WTC11 (cell line): Measurements from ENCODE around the gene ZNF470. TPM values are rescaled to one million over a fixed set of nuclear protein-coding genes. Genes with fewer than 3 reads are reported as not detected.
A peak's percentile ranks its signal among the peaks of the same experiment; 100 is the strongest.

ENCODE experiments used
- ATAC-seq: fragments of 200-7000 bp; cut with Tn5 transposase; 2 replicates; pipeline ENCODE4 v1.10.0; 2021; ENCODE audit warnings: mild to moderate bottlenecking, moderate library complexity
- CTCF ChIA-PET: fragments of 300-600 bp; sonication (Branson Sonifier 250); formaldehyde crosslinking; loops from one replicate; lab custom pipeline; 2021; ENCODE audit warnings: antibody characterized with exemption; lab: Charles Lee
- POLR2A ChIA-PET: fragments of 350-600 bp; sonication (Branson Sonifier 250); formaldehyde crosslinking; loops from one replicate; lab custom pipeline; 2021; ENCODE audit warnings: antibody characterized with exemption; lab: Charles Lee
- DNase-seq: peaks from one replicate; pipeline ENCODE4 v3.0.0; 2021; ENCODE audit warnings: low spot score
- H3K27ac Mint-ChIP-seq: 2 replicates; pipeline ENCODE4 v1.8.0; 2021; ENCODE audit warnings: mixed read lengths
- H3K27me3 Mint-ChIP-seq: 2 replicates; pipeline ENCODE4 v1.8.0; 2021; ENCODE audit warnings: low read depth, mild to moderate bottlenecking, moderate library complexity, mixed read lengths
- H3K36me3 Mint-ChIP-seq: 2 replicates; pipeline ENCODE4 v1.8.0; 2021; ENCODE audit warnings: mixed read lengths
- H3K4me1 Mint-ChIP-seq: 2 replicates; pipeline ENCODE4 v1.8.0; 2022; ENCODE audit warnings: mixed read lengths
- H3K4me3 Mint-ChIP-seq: 2 replicates; pipeline ENCODE4 v1.8.0; 2021; ENCODE audit warnings: mild to moderate bottlenecking, moderate library complexity, mixed read lengths
- H3K9me3 Mint-ChIP-seq: 2 replicates; pipeline ENCODE4 v1.8.0; 2021; ENCODE audit warnings: mixed read lengths
- AFF4 ChIP-seq: sonication (generic); formaldehyde crosslinking; IDR thresholded peaks from 2 replicates; pipeline ENCODE4 v1.8.1; 2023; ENCODE audit warnings: mild to moderate bottlenecking, missing genetic modification reagents, borderline replicate concordance
- ATF3 ChIP-seq: sonication (generic); formaldehyde crosslinking; conservative IDR thresholded peaks from 2 replicates; pipeline ENCODE4 v1.8.1; 2022; ENCODE audit warnings: mild to moderate bottlenecking, missing genetic modification reagents
- FOXK1 ChIP-seq: sonication (generic); formaldehyde crosslinking; IDR thresholded peaks from 2 replicates; pipeline ENCODE4 v1.8.0; 2022; ENCODE audit warnings: mild to moderate bottlenecking, moderate library complexity, missing genetic modification reagents
- IRF1 ChIP-seq: sonication (generic); formaldehyde crosslinking; IDR thresholded peaks from 2 replicates; pipeline ENCODE4 v1.8.0; 2023; ENCODE audit warnings: missing genetic modification reagents
- IRF2 ChIP-seq: sonication (generic); formaldehyde crosslinking; IDR thresholded peaks from 2 replicates; pipeline ENCODE4 v1.8.0; 2022; ENCODE audit warnings: low read depth, missing genetic modification reagents, borderline replicate concordance
- NFE2L1 ChIP-seq: sonication (generic); formaldehyde crosslinking; IDR thresholded peaks from 2 replicates; pipeline ENCODE4 v1.8.1; 2023; ENCODE audit warnings: missing genetic modification reagents
- NFYB ChIP-seq: sonication (generic); formaldehyde crosslinking; conservative IDR thresholded peaks from 2 replicates; pipeline ENCODE4 v1.8.0; 2022; ENCODE audit warnings: low read depth, missing genetic modification reagents
- OVOL2 ChIP-seq: fragments of 250-450 bp; sonication (Bioruptor Pico); IDR thresholded peaks from 2 replicates; pipeline ENCODE4 v1.9.0; 2021; ENCODE audit warnings: mild to moderate bottlenecking, borderline replicate concordance
- PRRX2 ChIP-seq: fragments of 250-450 bp; sonication (Bioruptor Pico); IDR thresholded peaks from 2 replicates; pipeline ENCODE4 v1.8.0; 2021; ENCODE audit warnings: mild to moderate bottlenecking
- RORB ChIP-seq: fragments of 250-450 bp; sonication (Bioruptor Pico); IDR thresholded peaks from 2 replicates; pipeline ENCODE4 v1.9.0; 2021; ENCODE audit warnings: mild to moderate bottlenecking
- SP1 ChIP-seq: sonication (generic); formaldehyde crosslinking; conservative IDR thresholded peaks from 2 replicates; pipeline ENCODE4 v1.8.1; 2022; ENCODE audit warnings: missing genetic modification reagents
- TEAD1 ChIP-seq: sonication (generic); formaldehyde crosslinking; IDR thresholded peaks from 2 replicates; pipeline ENCODE4 v1.8.0; 2022; ENCODE audit warnings: mild to moderate bottlenecking, missing genetic modification reagents
- TEAD4 ChIP-seq: sonication (generic); formaldehyde crosslinking; IDR thresholded peaks from 2 replicates; pipeline ENCODE4 v1.8.0; 2022; ENCODE audit warnings: mild to moderate bottlenecking, missing genetic modification reagents
- TP53 ChIP-seq: sonication (generic); formaldehyde crosslinking; IDR thresholded peaks from 2 replicates; pipeline ENCODE4 v1.8.1; 2023; ENCODE audit warnings: mild to moderate bottlenecking, missing genetic modification reagents
- ZBTB21 ChIP-seq: sonication (generic); formaldehyde crosslinking; IDR thresholded peaks from 2 replicates; pipeline ENCODE4 v1.8.1; 2023; ENCODE audit warnings: mild to moderate bottlenecking, missing genetic modification reagents, borderline replicate concordance
- ZNF232 ChIP-seq: sonication (generic); formaldehyde crosslinking; IDR thresholded peaks from 2 replicates; pipeline ENCODE4 v1.8.0; 2022; ENCODE audit warnings: mild to moderate bottlenecking, missing genetic modification reagents
- ZNF263 ChIP-seq: sonication (generic); formaldehyde crosslinking; IDR thresholded peaks from 2 replicates; pipeline ENCODE4 v1.8.1; 2022; ENCODE audit warnings: low read depth, mild to moderate bottlenecking, moderate library complexity, missing genetic modification reagents
- ZNF396 ChIP-seq: fragments of 250-450 bp; sonication (Bioruptor Pico); IDR thresholded peaks from 2 replicates; pipeline ENCODE4 v1.8.0; 2021; ENCODE audit warnings: mild to moderate bottlenecking, moderate library complexity, borderline replicate concordance
- ZNF416 ChIP-seq: fragments of 250-450 bp; sonication (Bioruptor Pico); IDR thresholded peaks from 2 replicates; pipeline ENCODE4 v1.9.0; 2021; ENCODE audit warnings: mild to moderate bottlenecking, inconsistent platforms
- ZNF671 ChIP-seq: fragments of 250-450 bp; sonication (Bioruptor Pico); IDR thresholded peaks from 2 replicates; pipeline ENCODE4 v1.8.0; 2021; ENCODE audit warnings: mild to moderate bottlenecking
- total RNA-seq: library from RNA; stranded (reverse); gene quantifications from 3 replicates; pipeline ENCODE4 v1.2.3, GENCODE V29; 2021
- TF ChIP-seq, protein P1 (sequence below): sonication (generic); formaldehyde crosslinking; IDR thresholded peaks from 2 replicates; pipeline ENCODE4 v1.8.1; 2022; ENCODE audit warnings: low read depth, missing genetic modification reagents, borderline replicate concordance
- TF ChIP-seq, protein P2 (sequence below): sonication (generic); formaldehyde crosslinking; IDR thresholded peaks from 2 replicates; pipeline ENCODE4 v1.8.0; 2023; ENCODE audit warnings: missing genetic modification reagents, mild to moderate bottlenecking, borderline replicate concordance
- TF ChIP-seq, protein P3 (sequence below): sonication (generic); formaldehyde crosslinking; IDR thresholded peaks from 2 replicates; pipeline ENCODE4 v1.8.0; 2022; ENCODE audit warnings: mild to moderate bottlenecking, missing genetic modification reagents
- TF ChIP-seq, protein P4 (sequence below): sonication (generic); formaldehyde crosslinking; IDR thresholded peaks from 2 replicates; pipeline ENCODE4 v1.8.1; 2023; ENCODE audit warnings: mild to moderate bottlenecking, missing genetic modification reagents

The ZNF470 gene
- total RNA-seq, 1 experiment from 2014 or later: 6.5 TPM

DNA sequence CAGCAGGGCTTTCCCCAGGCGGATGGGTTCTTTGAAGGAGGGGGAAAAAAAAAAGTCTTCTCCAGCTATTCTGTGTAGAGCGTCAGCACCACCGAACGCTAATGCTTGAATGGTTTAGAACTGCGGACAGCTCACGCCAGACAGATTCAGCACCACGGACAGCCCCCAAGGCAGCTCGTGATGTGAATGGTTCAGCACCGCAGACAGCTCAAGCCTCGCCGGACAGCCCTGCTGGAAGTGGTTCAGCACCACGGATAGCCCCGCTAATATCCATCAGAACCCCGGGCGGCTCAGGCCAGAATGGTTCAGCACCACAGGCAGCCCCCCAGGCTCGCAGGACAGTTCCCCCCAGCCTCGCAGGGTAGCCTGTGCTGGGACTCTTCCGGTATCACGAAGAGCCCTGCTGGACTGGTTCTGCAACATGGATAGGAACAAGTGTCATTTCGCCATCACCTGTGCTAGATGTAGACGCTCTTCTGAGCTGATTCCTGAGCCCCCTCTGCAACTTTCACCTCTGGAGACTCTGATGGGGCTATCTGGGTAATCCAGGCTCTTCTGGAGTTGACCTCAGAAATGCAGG lies 70.8 kb downstream of the ZNF470 start:
- peak; percentile 91 for ATAC-seq
- POLR2A ChIA-PET: no interaction called here
- no peaks in the 10 kb centered on the region for H3K4me1 Mint-ChIP-seq
- TF ChIP-seq, protein P1, sequence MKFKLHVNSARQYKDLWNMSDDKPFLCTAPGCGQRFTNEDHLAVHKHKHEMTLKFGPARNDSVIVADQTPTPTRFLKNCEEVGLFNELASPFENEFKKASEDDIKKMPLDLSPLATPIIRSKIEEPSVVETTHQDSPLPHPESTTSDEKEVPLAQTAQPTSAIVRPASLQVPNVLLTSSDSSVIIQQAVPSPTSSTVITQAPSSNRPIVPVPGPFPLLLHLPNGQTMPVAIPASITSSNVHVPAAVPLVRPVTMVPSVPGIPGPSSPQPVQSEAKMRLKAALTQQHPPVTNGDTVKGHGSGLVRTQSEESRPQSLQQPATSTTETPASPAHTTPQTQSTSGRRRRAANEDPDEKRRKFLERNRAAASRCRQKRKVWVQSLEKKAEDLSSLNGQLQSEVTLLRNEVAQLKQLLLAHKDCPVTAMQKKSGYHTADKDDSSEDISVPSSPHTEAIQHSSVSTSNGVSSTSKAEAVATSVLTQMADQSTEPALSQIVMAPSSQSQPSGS: peak; percentile 87
- TF ChIP-seq, protein P2, sequence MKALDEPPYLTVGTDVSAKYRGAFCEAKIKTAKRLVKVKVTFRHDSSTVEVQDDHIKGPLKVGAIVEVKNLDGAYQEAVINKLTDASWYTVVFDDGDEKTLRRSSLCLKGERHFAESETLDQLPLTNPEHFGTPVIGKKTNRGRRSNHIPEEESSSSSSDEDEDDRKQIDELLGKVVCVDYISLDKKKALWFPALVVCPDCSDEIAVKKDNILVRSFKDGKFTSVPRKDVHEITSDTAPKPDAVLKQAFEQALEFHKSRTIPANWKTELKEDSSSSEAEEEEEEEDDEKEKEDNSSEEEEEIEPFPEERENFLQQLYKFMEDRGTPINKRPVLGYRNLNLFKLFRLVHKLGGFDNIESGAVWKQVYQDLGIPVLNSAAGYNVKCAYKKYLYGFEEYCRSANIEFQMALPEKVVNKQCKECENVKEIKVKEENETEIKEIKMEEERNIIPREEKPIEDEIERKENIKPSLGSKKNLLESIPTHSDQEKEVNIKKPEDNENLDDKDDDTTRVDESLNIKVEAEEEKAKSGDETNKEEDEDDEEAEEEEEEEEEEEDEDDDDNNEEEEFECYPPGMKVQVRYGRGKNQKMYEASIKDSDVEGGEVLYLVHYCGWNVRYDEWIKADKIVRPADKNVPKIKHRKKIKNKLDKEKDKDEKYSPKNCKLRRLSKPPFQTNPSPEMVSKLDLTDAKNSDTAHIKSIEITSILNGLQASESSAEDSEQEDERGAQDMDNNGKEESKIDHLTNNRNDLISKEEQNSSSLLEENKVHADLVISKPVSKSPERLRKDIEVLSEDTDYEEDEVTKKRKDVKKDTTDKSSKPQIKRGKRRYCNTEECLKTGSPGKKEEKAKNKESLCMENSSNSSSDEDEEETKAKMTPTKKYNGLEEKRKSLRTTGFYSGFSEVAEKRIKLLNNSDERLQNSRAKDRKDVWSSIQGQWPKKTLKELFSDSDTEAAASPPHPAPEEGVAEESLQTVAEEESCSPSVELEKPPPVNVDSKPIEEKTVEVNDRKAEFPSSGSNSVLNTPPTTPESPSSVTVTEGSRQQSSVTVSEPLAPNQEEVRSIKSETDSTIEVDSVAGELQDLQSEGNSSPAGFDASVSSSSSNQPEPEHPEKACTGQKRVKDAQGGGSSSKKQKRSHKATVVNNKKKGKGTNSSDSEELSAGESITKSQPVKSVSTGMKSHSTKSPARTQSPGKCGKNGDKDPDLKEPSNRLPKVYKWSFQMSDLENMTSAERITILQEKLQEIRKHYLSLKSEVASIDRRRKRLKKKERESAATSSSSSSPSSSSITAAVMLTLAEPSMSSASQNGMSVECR (CRISPR knock-in tag): peak; percentile 100
- TF ChIP-seq TEAD1 (CRISPR knock-in tag) (peak; percentile 99), IRF2 (CRISPR knock-in tag) (peak; percentile 94; the same call in 1 of the 2 replicates), SP1 (CRISPR knock-in tag) (peak; percentile 52), TP53 (CRISPR knock-in tag) (peak; percentile 99), PRRX2 (CRISPR knock-in tag) (0 out of 2 replicates have a peak, but pooled peaks have one; percentile 52), ZNF263 (CRISPR knock-in tag) (peak; percentile 81; the same call in 1 of the 2 replicates), IRF1 (peak; percentile 99), ATF3 (CRISPR knock-in tag) (0 out of 2 replicates have a peak, but pooled peaks have one; percentile 20), FOXK1 (peak; percentile 98), ZNF416 (CRISPR knock-in tag) (no peak), NFYB (peak; percentile 70), ZNF671 (CRISPR knock-in tag) (no peak), ZNF396 (CRISPR knock-in tag) (peak; percentile 84; the same call in 1 of the 2 replicates), TEAD4 (CRISPR knock-in tag) (peak; percentile 99), ZBTB21 (CRISPR knock-in tag) (peak; percentile 96), OVOL2 (CRISPR knock-in tag) (no peak), ZNF232 (CRISPR knock-in tag) (peak; percentile 99), NFE2L1 (CRISPR knock-in tag) (peak; percentile 99), AFF4 (CRISPR knock-in tag) (peak; percentile 91; the same call in 1 of the 2 replicates), RORB (CRISPR knock-in tag) (no peak)
- TF ChIP-seq, protein P3, sequence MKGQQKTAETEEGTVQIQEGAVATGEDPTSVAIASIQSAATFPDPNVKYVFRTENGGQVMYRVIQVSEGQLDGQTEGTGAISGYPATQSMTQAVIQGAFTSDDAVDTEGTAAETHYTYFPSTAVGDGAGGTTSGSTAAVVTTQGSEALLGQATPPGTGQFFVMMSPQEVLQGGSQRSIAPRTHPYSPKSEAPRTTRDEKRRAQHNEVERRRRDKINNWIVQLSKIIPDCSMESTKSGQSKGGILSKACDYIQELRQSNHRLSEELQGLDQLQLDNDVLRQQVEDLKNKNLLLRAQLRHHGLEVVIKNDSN (CRISPR knock-in tag): peak; percentile 94
- TF ChIP-seq, protein P4, sequence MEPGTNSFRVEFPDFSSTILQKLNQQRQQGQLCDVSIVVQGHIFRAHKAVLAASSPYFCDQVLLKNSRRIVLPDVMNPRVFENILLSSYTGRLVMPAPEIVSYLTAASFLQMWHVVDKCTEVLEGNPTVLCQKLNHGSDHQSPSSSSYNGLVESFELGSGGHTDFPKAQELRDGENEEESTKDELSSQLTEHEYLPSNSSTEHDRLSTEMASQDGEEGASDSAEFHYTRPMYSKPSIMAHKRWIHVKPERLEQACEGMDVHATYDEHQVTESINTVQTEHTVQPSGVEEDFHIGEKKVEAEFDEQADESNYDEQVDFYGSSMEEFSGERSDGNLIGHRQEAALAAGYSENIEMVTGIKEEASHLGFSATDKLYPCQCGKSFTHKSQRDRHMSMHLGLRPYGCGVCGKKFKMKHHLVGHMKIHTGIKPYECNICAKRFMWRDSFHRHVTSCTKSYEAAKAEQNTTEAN (CRISPR knock-in tag): peak; percentile 98

More for the DNA sequence above, 70.8 kb downstream of the ZNF470 start:
- CTCF ChIA-PET: no interaction called here
- no peak overlapping the region for H3K27ac Mint-ChIP-seq
- peaks cover under 1% of the 10 kb centered on the region for H3K27me3 Mint-ChIP-seq
- H3K36me3 Mint-ChIP-seq: peaks cover 55% of the 10 kb centered on the region
- peak; percentile 89 for DNase-seq
- no peak overlapping the region for H3K4me3 Mint-ChIP-seq
- peaks cover 68% of the 10 kb centered on the region for H3K9me3 Mint-ChIP-seq
